Suprapubic skin (tissue), 4 donors: ENCODE results near the gene F5. TPM values are rescaled to one million over a fixed set of nuclear protein-coding genes. Genes with fewer than 3 reads are reported as not detected.

ENCODE experiments used
- DNase-seq, 2 donors: peaks; one replicate each; pipeline ENCODE4 v3.0.0-alpha.2; 2019; ENCODE audit warnings: low spot score in 2 of 2
- H3K27ac ChIP-seq: fragments of 200-600 bp; sonication (generic); one replicate; pipeline ENCODE4 v1.5.1; 2019
- H3K27me3 ChIP-seq: fragments of 200-600 bp; sonication (generic); one replicate; pipeline ENCODE4 v1.5.1; 2019
- H3K36me3 ChIP-seq: fragments of 200-600 bp; sonication (generic); one replicate; pipeline ENCODE4 v1.5.1; 2019
- H3K4me1 ChIP-seq: fragments of 200-600 bp; sonication (generic); one replicate; pipeline ENCODE4 v1.5.1; 2019
- H3K4me3 ChIP-seq: fragments of 200-600 bp; sonication (generic); one replicate; pipeline ENCODE4 v1.5.1; 2019; ENCODE audit warnings: mild to moderate bottlenecking
- H3K9me3 ChIP-seq: fragments of 200-600 bp; sonication (generic); one replicate; pipeline ENCODE4 v1.5.1; 2019
- EP300 ChIP-seq: sonication (generic); formaldehyde crosslinking; IDR thresholded peaks from one replicate; pipeline ENCODE4 v1.6.1; 2017; ENCODE audit warnings: antibody characterized with exemption
- POLR2A ChIP-seq, 2 donors: fragments of 450-650 bp; IDR thresholded peaks; one replicate each; pipeline ENCODE4 v1.6.1; 2017; ENCODE audit warnings: antibody characterized with exemption in 2 of 2, mild to moderate bottlenecking in 2 of 2, moderate library complexity in 2 of 2
- POLR2AphosphoS5 ChIP-seq, 3 donors: sonication (generic); formaldehyde crosslinking; IDR thresholded peaks; one replicate each; pipeline ENCODE4 v1.6.1; 2017; ENCODE audit warnings: antibody characterized with exemption in 3 of 3
- WGBS: methylation state at CpG from one replicate; pipeline ENCODE4 v1.1.5; 2018; 5-methylcytosine and 5-hydroxymethylcytosine counted together
- total RNA-seq, 4 donors: library from RNA; depleted of rRNA; stranded (reverse); fragments of >200 nt; gene quantifications; one replicate each; pipeline ENCODE4 v1.1.0, GENCODE V29; 2016
- TF ChIP-seq, protein P1 (sequence below), 2 donors: fragments of 200-600 bp in 1 of 2; fragments of 450-650 bp in 1 of 2; sonication (generic) in 1 of 2; IDR thresholded peaks; one replicate each; pipeline ENCODE4 v1.5.1; 2016 to 2019; ENCODE audit warnings: antibody characterized with exemption in 2 of 2, mild to moderate bottlenecking in 1 of 2, moderate library complexity in 1 of 2

Gene F5
- total RNA-seq, 4 donors from 2014 or later = 3.4 to 8.9 (median 5.4) TPM

DNA sequence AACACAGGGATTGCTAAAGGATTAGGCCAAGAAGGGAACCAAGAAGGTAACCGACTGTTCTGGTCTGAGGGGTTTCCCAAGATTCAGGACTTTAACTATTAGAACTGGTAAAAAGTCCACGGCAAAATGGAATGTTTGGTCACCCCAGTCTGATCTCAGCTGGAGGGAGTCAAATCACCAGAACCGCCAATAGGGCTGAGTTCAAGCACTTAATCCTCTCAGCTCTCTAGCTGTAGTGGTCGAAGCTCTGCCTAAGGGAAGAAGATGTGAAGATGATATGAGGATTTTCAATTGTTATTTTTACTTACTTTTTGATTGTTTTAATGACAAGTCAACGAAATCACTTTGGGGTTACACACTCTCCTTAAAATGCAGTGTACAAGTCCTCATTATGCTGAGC lies 29.1 kb downstream of the F5 start:
- H3K27ac ChIP-seq = no peak overlapping the region
- no peak overlapping the region for H3K4me3 ChIP-seq
- H3K36me3 ChIP-seq = no peaks in the 10 kb centered on the region
- TF ChIP-seq EP300 (no peak), POLR2A (IDR thresholded peaks at IDR 0.05) (no peak), POLR2AphosphoS5 (IDR thresholded peaks at IDR 0.05) (no peak)
- TF ChIP-seq, protein P1, sequence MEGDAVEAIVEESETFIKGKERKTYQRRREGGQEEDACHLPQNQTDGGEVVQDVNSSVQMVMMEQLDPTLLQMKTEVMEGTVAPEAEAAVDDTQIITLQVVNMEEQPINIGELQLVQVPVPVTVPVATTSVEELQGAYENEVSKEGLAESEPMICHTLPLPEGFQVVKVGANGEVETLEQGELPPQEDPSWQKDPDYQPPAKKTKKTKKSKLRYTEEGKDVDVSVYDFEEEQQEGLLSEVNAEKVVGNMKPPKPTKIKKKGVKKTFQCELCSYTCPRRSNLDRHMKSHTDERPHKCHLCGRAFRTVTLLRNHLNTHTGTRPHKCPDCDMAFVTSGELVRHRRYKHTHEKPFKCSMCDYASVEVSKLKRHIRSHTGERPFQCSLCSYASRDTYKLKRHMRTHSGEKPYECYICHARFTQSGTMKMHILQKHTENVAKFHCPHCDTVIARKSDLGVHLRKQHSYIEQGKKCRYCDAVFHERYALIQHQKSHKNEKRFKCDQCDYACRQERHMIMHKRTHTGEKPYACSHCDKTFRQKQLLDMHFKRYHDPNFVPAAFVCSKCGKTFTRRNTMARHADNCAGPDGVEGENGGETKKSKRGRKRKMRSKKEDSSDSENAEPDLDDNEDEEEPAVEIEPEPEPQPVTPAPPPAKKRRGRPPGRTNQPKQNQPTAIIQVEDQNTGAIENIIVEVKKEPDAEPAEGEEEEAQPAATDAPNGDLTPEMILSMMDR (IDR thresholded peaks at IDR 0.05) = no peak
- no peak for DNase-seq
- H3K9me3 ChIP-seq = no peaks in the 10 kb centered on the region
- H3K4me1 ChIP-seq = no peaks in the 10 kb centered on the region
- 87% methylated on average over 5 of the region's 5 CpGs for WGBS
- H3K27me3 ChIP-seq = no peaks in the 10 kb centered on the region

DNA sequence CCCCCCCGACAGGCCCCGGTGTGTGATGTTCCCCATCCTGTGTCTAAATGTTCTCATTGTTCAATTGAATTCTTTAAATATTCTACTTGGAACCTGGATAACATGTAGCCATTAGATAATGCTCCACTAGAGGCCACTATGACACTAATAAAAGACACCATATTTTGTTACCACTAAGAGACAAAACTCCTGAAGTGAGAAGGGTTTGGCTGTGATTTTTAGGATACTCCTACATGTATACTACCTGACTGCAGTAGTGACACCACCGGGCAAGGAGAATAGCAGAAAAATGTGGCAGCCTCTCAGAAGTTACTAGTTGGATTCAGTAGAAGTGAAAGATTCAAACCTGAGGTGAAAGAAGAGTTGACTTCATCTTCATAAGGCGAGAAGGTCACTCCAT lies 36.0 kb downstream of the F5 start:
- H3K4me3 ChIP-seq = no peak overlapping the region
- H3K9me3 ChIP-seq = no peaks in the 10 kb centered on the region
- no peak for DNase-seq
- no peak overlapping the region for H3K27ac ChIP-seq
- H3K4me1 ChIP-seq = no peaks in the 10 kb centered on the region
- no peaks in the 10 kb centered on the region for H3K27me3 ChIP-seq
- H3K36me3 ChIP-seq = no peaks in the 10 kb centered on the region
- TF ChIP-seq, protein P1 (IDR thresholded peaks at IDR 0.05) = peak in 1 of 2 donors; percentile 8
- no peak for TF ChIP-seq POLR2A (IDR thresholded peaks at IDR 0.05)
- WGBS = 32% methylated on average over 4 of the region's 4 CpGs

DNA sequence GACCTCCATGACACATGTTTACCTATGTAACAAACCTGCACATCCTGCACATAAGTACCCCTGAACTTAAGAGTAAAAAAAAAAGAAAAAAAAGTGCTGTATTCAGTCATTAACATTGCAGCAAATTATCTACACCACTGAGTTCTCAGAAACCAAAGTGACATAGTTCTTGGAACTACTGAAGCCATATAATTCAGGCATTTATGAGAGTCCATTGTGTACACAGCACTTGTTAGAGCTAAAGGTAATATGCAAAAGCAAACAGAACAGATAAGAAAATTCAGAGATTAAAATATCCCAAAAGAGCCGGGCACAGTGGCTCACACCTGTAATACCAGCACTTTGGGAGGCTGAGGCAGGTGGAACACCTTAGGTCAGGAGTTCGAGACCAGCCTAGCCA lies 38.0 kb downstream of the F5 start:
- H3K9me3 ChIP-seq = no peaks in the 10 kb centered on the region
- H3K27me3 ChIP-seq = no peaks in the 10 kb centered on the region
- no peaks in the 10 kb centered on the region for H3K36me3 ChIP-seq
- H3K4me3 ChIP-seq = no peak overlapping the region
- H3K4me1 ChIP-seq = no peaks in the 10 kb centered on the region
- 68% methylated on average over 2 of the region's 2 CpGs for WGBS
- DNase-seq = no peak
- H3K27ac ChIP-seq = no peak overlapping the region
- TF ChIP-seq POLR2A (IDR thresholded peaks at IDR 0.05) (no peak), EP300 (no peak), POLR2AphosphoS5 (IDR thresholded peaks at IDR 0.05) (no peak)
- TF ChIP-seq, protein P1 (IDR thresholded peaks at IDR 0.05) = no peak

DNA sequence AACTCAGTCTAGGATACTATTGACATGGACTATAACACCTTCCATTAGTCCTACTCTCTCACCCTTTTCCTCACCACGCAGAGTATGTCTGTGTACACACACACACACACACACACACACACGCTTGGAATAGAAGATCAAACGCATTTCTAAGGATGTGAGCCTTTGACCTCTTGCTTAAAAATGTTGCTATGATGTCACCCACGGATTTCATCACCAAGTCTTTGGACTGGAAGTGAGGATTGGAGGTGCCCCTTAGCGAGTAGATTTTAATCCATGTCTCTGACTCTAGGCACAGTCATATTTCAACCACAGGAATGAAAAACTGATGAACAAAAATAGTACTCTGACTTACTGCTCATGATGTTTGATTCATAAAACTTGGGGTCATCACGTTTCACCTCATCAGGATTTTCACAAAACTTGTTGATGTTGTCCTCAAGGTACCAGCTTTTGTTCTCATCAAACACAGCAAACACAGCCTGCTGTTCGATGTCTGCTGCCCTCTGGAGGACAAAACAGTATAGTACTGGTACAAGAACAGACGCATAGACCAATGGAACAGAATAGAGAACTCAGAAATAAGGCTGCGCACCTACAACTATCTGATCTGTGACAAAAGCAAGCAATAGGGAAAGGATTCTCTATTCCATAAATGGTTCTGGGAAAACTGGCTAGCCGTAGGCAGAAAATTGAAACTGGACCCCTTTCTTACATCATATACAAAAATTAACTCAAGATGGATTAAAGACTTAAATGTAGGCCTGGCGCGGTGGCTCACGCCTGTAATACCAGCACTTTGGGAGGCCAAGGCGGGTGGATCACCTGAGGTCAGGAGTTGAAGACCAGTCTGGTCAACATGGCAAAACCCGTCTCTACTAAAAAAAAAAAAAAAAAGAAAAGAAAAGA lies 39.9 kb downstream of the F5 start:
- no peaks in the 10 kb centered on the region for H3K9me3 ChIP-seq
- no peaks in the 10 kb centered on the region for H3K36me3 ChIP-seq
- no peaks in the 10 kb centered on the region for H3K4me1 ChIP-seq
- H3K4me3 ChIP-seq = no peak overlapping the region
- H3K27ac ChIP-seq = no peak overlapping the region
- peak in 1 of 2 donors; percentile 66 for DNase-seq
- WGBS = 61% methylated on average over 15 of the region's 15 CpGs
- TF ChIP-seq POLR2AphosphoS5 (IDR thresholded peaks at IDR 0.05) = no peak
- TF ChIP-seq, protein P1 (IDR thresholded peaks at IDR 0.05) = peak; percentile 73 to 85
- H3K27me3 ChIP-seq = no peaks in the 10 kb centered on the region

DNA sequence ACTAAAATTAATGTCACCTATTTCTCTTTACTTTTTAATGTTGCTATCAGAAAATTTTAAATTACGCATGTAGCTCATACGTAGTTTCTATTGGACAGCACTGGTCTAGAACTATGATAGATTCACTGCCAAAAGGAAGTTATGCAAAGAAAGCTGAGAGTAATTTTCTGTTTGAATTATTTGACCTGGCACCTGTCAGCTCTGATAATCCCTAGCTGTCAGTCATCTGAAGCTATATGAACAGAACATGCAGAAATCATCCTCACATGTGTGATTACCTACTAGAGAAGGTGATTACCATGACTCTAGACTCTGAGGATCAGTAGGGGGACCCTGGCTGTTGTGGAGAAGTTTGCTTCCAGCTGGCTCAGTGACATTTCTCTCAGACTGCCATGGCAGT lies 40.8 kb downstream of the F5 start:
- DNase-seq = no peak
- 87% methylated on average over 2 of the region's 2 CpGs for WGBS

More for the DNA sequence above, 40.8 kb downstream of the F5 start:
- Histone ChIP-seq H3K27me3 (no peaks in the 10 kb centered on the region), H3K27ac (no peak overlapping the region), H3K9me3 (no peaks in the 10 kb centered on the region), H3K4me1 (no peaks in the 10 kb centered on the region), H3K4me3 (no peak overlapping the region), H3K36me3 (no peaks in the 10 kb centered on the region)
- TF ChIP-seq EP300 (no peak), POLR2A (IDR thresholded peaks at IDR 0.05) (no peak), POLR2AphosphoS5 (IDR thresholded peaks at IDR 0.05) (no peak)
- TF ChIP-seq, protein P1 (IDR thresholded peaks at IDR 0.05) = no peak
